Adrenal gland (tissue), 5 donors: Measurements from ENCODE around the gene TMEM151B.

Experiments used
- POLR2A ChIP-seq, 2 donors: fragments of 450-650 bp; IDR thresholded peaks; one replicate each; pipeline ENCODE4 v1.6.1; 2017; ENCODE audit warnings: antibody characterized with exemption in 2 of 2, mild to moderate bottlenecking in 2 of 2, moderate library complexity in 1 of 2
- TF ChIP-seq, protein P1 (sequence below), 6 experiments: fragments of 450-650 bp in 4 of 6; fragments of 200-600 bp in 2 of 6; sonication (generic) in 1 of 6; IDR thresholded peaks; 1 replicate in 5 of 6; 2 replicates in 1 of 6; pipeline versions ENCODE4 v1.5.1 to v1.8.0; 2016 to 2021; ENCODE audit warnings: antibody characterized with exemption in 6 of 6, mild to moderate bottlenecking in 2 of 6, moderate library complexity in 1 of 6
- donor health status: DM: no; HTN: no; CAD: no.

DNA sequence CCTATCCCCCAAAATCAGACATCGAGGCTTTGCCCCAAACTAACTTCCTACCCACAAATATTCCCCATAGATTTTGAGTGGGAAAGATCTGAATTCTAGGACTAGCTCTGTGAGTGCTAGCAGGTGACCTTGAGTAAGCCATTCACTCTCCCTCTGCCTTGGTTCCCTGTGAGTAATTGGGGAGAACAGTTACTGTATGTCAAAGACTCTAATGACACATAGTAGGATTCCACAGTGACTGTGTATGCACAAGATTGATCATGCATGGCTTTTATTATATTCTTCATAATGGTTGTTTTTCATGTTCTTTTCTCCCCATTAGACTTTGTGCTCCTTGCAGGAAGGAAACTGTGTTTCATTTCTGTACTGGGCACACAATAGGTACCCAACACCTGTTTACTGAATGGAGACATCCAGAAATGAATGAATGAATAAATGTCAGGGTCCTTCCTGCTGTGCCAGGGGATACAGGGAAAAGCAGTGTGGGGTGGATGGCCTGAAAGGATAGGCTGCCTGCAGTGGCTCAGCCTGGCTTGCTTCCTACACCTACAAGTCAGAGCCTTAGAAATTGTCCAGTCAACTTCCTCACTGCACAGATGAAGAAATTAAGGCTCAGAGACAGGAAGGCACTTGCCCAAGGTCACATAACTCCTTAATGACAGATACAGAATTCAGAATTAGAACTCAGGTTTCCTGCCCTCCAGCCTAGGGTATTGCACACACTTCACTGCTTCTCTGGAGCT is 901 bp upstream of the TMEM151B start:
- TF ChIP-seq, protein P1, sequence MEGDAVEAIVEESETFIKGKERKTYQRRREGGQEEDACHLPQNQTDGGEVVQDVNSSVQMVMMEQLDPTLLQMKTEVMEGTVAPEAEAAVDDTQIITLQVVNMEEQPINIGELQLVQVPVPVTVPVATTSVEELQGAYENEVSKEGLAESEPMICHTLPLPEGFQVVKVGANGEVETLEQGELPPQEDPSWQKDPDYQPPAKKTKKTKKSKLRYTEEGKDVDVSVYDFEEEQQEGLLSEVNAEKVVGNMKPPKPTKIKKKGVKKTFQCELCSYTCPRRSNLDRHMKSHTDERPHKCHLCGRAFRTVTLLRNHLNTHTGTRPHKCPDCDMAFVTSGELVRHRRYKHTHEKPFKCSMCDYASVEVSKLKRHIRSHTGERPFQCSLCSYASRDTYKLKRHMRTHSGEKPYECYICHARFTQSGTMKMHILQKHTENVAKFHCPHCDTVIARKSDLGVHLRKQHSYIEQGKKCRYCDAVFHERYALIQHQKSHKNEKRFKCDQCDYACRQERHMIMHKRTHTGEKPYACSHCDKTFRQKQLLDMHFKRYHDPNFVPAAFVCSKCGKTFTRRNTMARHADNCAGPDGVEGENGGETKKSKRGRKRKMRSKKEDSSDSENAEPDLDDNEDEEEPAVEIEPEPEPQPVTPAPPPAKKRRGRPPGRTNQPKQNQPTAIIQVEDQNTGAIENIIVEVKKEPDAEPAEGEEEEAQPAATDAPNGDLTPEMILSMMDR (IDR thresholded peaks at IDR 0.05): no peak
- no peak for TF ChIP-seq POLR2A (IDR thresholded peaks at IDR 0.05)
